ENCODE results near the gene CDK13.

Gene CDK13

DNA sequence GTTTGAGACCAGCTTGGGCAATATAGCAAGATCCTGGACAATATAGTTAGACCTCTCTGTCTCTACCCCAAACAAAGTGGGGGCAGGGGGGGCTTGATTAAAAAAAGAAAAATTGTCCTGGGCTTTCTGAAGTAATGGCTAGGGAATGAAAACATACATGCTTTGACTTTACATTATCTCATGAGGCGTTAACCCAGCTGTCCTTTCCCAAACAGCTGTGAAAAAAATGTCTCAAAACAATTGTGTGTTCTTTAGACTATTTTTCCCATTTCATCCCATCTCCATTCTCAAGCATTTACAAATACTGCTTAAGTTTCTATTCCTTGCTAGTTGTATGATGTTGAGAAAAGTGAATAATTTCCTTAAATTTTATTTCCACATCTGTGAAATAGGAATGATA, 27.0 kb upstream of the CDK13 start:
- no peaks in the 10 kb centered on the region for H3K4me1 ChIP-seq (ENCODE audit: control insufficient read depth, insufficient read depth, low read length)
- H3K27me3 ChIP-seq (ENCODE audit: control insufficient read depth, insufficient read depth, low read length), result peaks cover 4% of the 10 kb centered on the region
- H3K4me2 ChIP-seq (ENCODE audit: low read length), result no peak overlapping the region
- no peak overlapping the region for H3K9ac ChIP-seq (ENCODE audit: low read depth, low read length)
- H3K36me3 ChIP-seq (ENCODE audit: insufficient read depth, low read length), result no peaks in the 10 kb centered on the region
- H3K9me3 ChIP-seq (replicated peaks; ENCODE audit: low read length), result no peaks in the 10 kb centered on the region
- H3K4me3 ChIP-seq (ENCODE audit: low read length), result no peak overlapping the region

- Histone ChIP-seq H3K4me2 (ENCODE audit: low read length) (no peak overlapping the region), H3K9ac (ENCODE audit: low read depth, low read length) (no peak overlapping the region), H3K9me3 (replicated peaks; ENCODE audit: low read length) (no peaks in the 10 kb centered on the region), H3K4me1 (ENCODE audit: control insufficient read depth, insufficient read depth, low read length) (no peaks in the 10 kb centered on the region), H3K36me3 (ENCODE audit: insufficient read depth, low read length) (no peaks in the 10 kb centered on the region), H3K4me3 (ENCODE audit: low read length) (no peak overlapping the region), H3K27me3 (ENCODE audit: control insufficient read depth, insufficient read depth, low read length) (peaks cover 4% of the 10 kb centered on the region)
Observed at GRCh38 chr7:39924122-39924521, 25.9 kb upstream of the CDK13 start.

- Histone ChIP-seq H3K36me3 (ENCODE audit: insufficient read depth, low read length) (no peaks in the 10 kb centered on the region), H3K4me2 (ENCODE audit: low read length) (no peak overlapping the region), H3K9me3 (replicated peaks; ENCODE audit: low read length) (no peaks in the 10 kb centered on the region), H3K4me1 (ENCODE audit: control insufficient read depth, insufficient read depth, low read length) (no peaks in the 10 kb centered on the region), H3K9ac (ENCODE audit: low read depth, low read length) (no peak overlapping the region), H3K27me3 (ENCODE audit: control insufficient read depth, insufficient read depth, low read length) (peaks cover 4% of the 10 kb centered on the region), H3K4me3 (ENCODE audit: low read length) (no peak overlapping the region)
Observed at GRCh38 chr7:39926111-39926510, 23.9 kb upstream of the CDK13 start.

DNA sequence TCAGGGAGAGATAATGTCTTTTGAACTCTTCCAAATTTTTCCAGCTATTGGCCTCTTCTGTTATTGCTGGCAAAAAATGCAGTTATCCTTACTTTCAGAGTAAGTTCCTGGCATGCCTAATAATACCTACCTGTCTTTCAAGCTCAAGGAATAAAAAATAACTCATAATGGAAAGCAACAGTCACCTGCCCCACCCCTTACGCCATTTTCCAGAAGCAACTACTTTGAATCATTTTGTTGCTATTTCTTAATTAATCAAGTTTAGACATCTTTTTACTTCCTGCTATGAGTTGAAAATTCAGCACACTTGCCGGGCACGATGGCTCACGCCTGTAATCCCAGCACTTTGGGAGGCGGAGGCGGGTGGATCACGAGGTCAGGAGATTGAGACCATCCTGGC, 23.0 kb upstream of the CDK13 start:
- no peaks in the 10 kb centered on the region for H3K27me3 ChIP-seq (ENCODE audit: control insufficient read depth, insufficient read depth, low read length)
- H3K9ac ChIP-seq (ENCODE audit: low read depth, low read length), result no peak overlapping the region
- no peak overlapping the region for H3K4me2 ChIP-seq (ENCODE audit: low read length)
- H3K4me3 ChIP-seq (ENCODE audit: low read length), result no peak overlapping the region
- no peaks in the 10 kb centered on the region for H3K9me3 ChIP-seq (replicated peaks; ENCODE audit: low read length)
- no peaks in the 10 kb centered on the region for H3K4me1 ChIP-seq (ENCODE audit: control insufficient read depth, insufficient read depth, low read length)
- no peaks in the 10 kb centered on the region for H3K36me3 ChIP-seq (ENCODE audit: insufficient read depth, low read length)

DNA sequence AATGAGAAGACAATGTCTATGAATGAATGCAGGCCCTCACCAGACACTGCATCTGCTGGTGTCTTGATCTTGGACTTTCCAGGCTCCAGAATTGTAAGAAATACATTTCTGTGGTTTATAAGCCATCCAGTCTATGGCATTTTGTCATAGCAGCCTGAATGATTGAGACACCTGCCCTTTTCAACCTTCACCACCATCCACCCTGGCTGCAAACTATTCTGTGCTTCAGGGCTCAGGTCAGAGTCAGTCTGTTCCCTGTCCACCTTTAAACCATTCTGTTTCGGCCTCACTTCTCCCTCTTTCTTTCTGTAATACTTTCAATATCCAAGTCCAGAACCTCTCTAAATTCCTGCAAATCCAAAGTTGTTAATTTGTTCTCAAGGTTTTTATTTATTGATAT, 15.9 kb upstream of the CDK13 start:
- Histone ChIP-seq H3K9ac (ENCODE audit: low read depth, low read length) (no peak overlapping the region), H3K36me3 (ENCODE audit: insufficient read depth, low read length) (no peaks in the 10 kb centered on the region), H3K9me3 (replicated peaks; ENCODE audit: low read length) (no peaks in the 10 kb centered on the region), H3K4me1 (ENCODE audit: control insufficient read depth, insufficient read depth, low read length) (no peaks in the 10 kb centered on the region), H3K27me3 (ENCODE audit: control insufficient read depth, insufficient read depth, low read length) (no peaks in the 10 kb centered on the region), H3K4me3 (ENCODE audit: low read length) (no peak overlapping the region), H3K4me2 (ENCODE audit: low read length) (no peak overlapping the region)

- Histone ChIP-seq H3K4me1 (ENCODE audit: control insufficient read depth, insufficient read depth, low read length) (no peaks in the 10 kb centered on the region), H3K4me2 (ENCODE audit: low read length) (no peak overlapping the region), H3K4me3 (ENCODE audit: low read length) (no peak overlapping the region), H3K9me3 (replicated peaks; ENCODE audit: low read length) (no peaks in the 10 kb centered on the region), H3K36me3 (ENCODE audit: insufficient read depth, low read length) (no peaks in the 10 kb centered on the region), H3K27me3 (ENCODE audit: control insufficient read depth, insufficient read depth, low read length) (no peaks in the 10 kb centered on the region), H3K9ac (ENCODE audit: low read depth, low read length) (no peak overlapping the region)
Observed at GRCh38 chr7:39936761-39937160, 13.3 kb upstream of the CDK13 start.

- Histone ChIP-seq H3K36me3 (ENCODE audit: insufficient read depth, low read length) (no peaks in the 10 kb centered on the region), H3K9me3 (replicated peaks; ENCODE audit: low read length) (no peaks in the 10 kb centered on the region), H3K4me1 (ENCODE audit: control insufficient read depth, insufficient read depth, low read length) (no peaks in the 10 kb centered on the region), H3K27me3 (ENCODE audit: control insufficient read depth, insufficient read depth, low read length) (no peaks in the 10 kb centered on the region), H3K4me2 (ENCODE audit: low read length) (no peak overlapping the region), H3K9ac (ENCODE audit: low read depth, low read length) (no peak overlapping the region), H3K4me3 (ENCODE audit: low read length) (no peak overlapping the region)
Observed at GRCh38 chr7:39937366-39938153, 12.5 kb upstream of the CDK13 start.

GRCh38 chr7:39942883-39943282, 7.2 kb upstream of the CDK13 start:
- H3K4me1 ChIP-seq (ENCODE audit: control insufficient read depth, insufficient read depth, low read length), result no peaks in the 10 kb centered on the region
- no peaks in the 10 kb centered on the region for H3K9me3 ChIP-seq (replicated peaks; ENCODE audit: low read length)
- H3K27me3 ChIP-seq (ENCODE audit: control insufficient read depth, insufficient read depth, low read length), result no peaks in the 10 kb centered on the region
- no peak overlapping the region for H3K9ac ChIP-seq (ENCODE audit: low read depth, low read length)
- H3K4me3 ChIP-seq (ENCODE audit: low read length), result no peak overlapping the region
- no peaks in the 10 kb centered on the region for H3K36me3 ChIP-seq (ENCODE audit: insufficient read depth, low read length)
- H3K4me2 ChIP-seq (ENCODE audit: low read length), result no peak overlapping the region

- Histone ChIP-seq H3K4me2 (ENCODE audit: low read length) (no peak overlapping the region), H3K27me3 (ENCODE audit: control insufficient read depth, insufficient read depth, low read length) (no peaks in the 10 kb centered on the region), H3K9ac (ENCODE audit: low read depth, low read length) (no peak overlapping the region), H3K36me3 (ENCODE audit: insufficient read depth, low read length) (no peaks in the 10 kb centered on the region), H3K4me1 (ENCODE audit: control insufficient read depth, insufficient read depth, low read length) (peaks cover 4% of the 10 kb centered on the region), H3K4me3 (ENCODE audit: low read length) (no peak overlapping the region), H3K9me3 (replicated peaks; ENCODE audit: low read length) (no peaks in the 10 kb centered on the region)
Observed at GRCh38 chr7:39946693-39947092, 3.4 kb upstream of the CDK13 start.

DNA sequence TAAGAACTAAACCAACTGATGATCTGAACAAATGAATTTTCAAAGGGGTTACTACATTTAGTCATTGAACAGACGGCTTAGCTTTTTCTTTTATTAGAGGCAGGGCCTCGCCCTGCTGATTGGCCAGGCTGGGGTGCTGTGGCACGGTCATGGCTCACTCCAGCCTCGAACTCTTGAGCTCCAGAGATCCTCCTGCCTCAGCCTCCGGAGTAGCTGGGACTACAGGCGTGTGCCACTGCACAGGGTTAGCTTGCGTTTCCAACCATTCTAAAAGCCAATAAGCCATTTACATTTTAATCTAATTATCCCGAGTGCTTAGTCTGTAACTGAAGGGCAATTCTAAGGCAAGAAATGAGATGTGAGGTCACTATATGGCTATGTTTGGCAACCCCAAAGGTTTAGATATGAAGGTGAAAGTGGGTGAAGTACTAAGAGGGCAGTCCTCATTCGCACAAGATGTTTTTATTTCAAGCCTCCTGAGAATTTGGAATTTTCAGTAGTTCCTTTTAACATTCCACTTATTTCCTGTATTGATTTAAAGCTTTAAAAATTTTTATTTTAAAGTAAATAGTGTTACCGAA, 1.6 kb upstream of the CDK13 start:
- peak overlapping the region; percentile 92 for H3K9ac ChIP-seq (ENCODE audit: low read depth, low read length)
- H3K4me3 ChIP-seq (ENCODE audit: low read length), result peak overlapping the region; percentile 94
- H3K4me2 ChIP-seq (ENCODE audit: low read length), result peak overlapping the region; percentile 95
- no peaks in the 10 kb centered on the region for H3K36me3 ChIP-seq (ENCODE audit: insufficient read depth, low read length)
- no peaks in the 10 kb centered on the region for H3K9me3 ChIP-seq (replicated peaks; ENCODE audit: low read length)
- H3K4me1 ChIP-seq (ENCODE audit: control insufficient read depth, insufficient read depth, low read length), result peaks cover 5% of the 10 kb centered on the region
- no peaks in the 10 kb centered on the region for H3K27me3 ChIP-seq (ENCODE audit: control insufficient read depth, insufficient read depth, low read length)

GRCh38 chr7:39948956-39949928, 814 bp upstream of the CDK13 start:
- Histone ChIP-seq H3K9me3 (replicated peaks; ENCODE audit: low read length) (no peaks in the 10 kb centered on the region), H3K4me3 (ENCODE audit: low read length) (peak overlapping the region; percentile 94), H3K4me1 (ENCODE audit: control insufficient read depth, insufficient read depth, low read length) (peaks cover 12% of the 10 kb centered on the region), H3K9ac (ENCODE audit: low read depth, low read length) (peak overlapping the region; percentile 95), H3K36me3 (ENCODE audit: insufficient read depth, low read length) (no peaks in the 10 kb centered on the region), H3K4me2 (ENCODE audit: low read length) (peak overlapping the region; percentile 95), H3K27me3 (ENCODE audit: control insufficient read depth, insufficient read depth, low read length) (no peaks in the 10 kb centered on the region)

Measured in skeletal muscle satellite cell (primary cell).